HG02623 (cell line): ENCODE data around the gene CNNM4.

Source experiments
- ATAC-seq: cut with Tn5 transposase; IDR thresholded peaks from one replicate; pipeline ENCODE4 v1.9.1; 2021; ENCODE audit warnings: moderate library complexity; ENCODE audit not compliant: unreplicated experiment

Gene CNNM4

DNA sequence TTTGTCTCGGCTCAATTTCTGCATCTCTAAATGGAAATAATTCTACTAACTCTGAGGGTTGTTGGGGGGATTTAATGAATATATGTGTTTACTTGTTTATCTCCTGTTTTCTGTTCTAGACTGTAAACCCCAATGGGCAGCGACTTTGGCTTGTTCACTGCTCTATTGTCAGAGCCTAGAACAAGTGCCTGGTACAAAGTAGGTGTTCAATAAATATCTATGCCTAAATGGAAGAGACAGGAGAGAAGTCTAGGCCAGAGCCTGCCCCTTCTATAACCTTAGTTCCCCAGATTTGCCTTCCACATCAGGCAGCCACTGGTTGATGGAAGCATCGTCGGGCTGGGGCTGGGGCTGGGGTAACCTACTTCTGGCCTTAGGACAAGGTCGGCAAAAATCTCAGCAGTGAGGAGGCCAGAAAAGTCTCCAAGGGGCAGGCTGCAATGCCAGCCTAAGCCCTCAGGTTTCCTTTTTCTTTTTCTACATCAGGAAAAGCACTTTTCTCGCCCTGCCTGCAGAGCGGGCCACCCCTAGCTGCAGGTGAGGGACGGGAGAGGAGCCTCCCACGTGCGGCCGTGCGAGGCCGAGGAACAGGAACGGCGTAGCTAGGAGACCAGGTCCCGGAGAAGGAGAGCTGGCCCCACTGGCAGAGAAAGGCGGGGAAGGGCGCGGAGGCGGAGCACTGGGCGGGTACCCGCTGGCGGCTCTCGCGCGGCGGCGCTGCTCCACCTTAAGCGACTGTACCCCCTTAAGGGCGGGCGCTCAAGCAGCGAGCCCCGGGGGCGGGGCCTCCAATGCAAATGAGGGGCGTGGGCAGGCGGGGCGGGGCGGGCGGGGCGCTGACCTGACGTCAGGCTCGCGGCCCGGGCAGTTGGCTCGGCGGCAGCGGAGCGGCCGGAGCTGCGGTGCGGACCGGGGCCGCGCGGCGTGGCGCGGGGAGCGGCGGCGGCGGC, at the start of gene CNNM4:
TSS of gene CNNM4 (plus strand) at position 867 of the 950 bp plus-strand sequence. CDS start 98 bp downstream, outside the sequence.
- ATAC-seq, result peak; percentile 78

- no peak for ATAC-seq
Observed at GRCh38 chr2:96710985-96711384, 49.7 kb upstream of the CNNM4 start.

DNA sequence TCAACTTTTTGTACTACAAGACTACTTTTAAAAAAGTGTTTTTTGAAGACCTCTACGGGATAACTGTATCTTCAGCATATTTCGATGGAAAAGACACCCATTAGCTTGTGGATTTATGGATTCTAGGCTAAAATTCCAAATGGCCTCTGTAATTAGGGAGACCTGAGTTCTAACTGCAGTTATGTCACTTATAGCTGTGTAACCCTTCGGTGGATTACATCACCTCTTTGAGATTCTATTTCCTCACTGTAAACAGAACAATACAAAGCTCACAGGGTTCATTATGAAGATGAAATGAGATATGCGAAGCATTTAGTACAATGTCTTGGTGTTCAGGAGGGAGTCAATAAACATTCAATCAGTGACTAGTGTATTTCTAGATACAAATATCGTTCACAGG, 45.0 kb upstream of the CNNM4 start:
- no peak for ATAC-seq

GRCh38 chr2:96716388-96716787, 44.3 kb upstream of the CNNM4 start:
- no peak for ATAC-seq

DNA sequence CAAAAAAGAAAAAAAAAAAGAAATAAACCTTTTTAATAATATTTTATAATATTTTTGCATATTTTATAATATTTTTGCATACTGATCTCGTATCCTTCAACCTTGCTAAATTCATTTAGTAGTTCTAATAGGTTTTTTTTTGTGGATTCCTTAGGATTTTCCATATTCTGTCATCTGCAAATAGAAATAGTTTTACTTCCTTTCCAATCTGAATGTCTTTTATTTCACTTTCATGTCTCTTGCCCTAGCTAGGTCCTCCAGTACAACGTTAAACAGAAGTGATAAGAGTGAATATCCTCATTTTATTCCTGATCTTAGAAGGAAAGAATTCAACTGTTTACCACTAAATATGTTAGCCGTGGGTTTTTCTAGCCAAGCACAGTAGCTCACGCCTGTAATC, 34.6 kb upstream of the CNNM4 start:
- ATAC-seq, result no peak

DNA sequence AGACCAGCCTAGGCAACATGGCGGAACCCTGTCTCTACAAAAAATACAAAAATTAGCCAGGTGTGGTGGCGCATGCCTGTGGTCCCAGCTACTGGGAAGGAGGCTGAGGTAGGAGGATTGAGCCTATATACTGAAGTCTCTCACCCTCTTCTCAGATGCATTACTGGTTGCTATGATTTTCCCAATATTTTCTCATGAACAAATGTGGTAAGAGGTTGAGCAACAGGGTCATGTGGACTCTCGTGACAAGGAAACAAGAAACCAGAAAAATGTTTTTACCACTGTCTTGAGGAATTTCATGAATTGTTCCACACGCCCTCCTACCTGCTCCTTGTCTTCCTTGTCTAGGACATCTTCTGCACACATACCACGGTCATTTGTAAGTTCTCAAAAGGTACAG, 33.3 kb upstream of the CNNM4 start:
- no peak for ATAC-seq

- ATAC-seq, result no peak
Observed at GRCh38 chr2:96729748-96730147, 31.0 kb upstream of the CNNM4 start.

DNA sequence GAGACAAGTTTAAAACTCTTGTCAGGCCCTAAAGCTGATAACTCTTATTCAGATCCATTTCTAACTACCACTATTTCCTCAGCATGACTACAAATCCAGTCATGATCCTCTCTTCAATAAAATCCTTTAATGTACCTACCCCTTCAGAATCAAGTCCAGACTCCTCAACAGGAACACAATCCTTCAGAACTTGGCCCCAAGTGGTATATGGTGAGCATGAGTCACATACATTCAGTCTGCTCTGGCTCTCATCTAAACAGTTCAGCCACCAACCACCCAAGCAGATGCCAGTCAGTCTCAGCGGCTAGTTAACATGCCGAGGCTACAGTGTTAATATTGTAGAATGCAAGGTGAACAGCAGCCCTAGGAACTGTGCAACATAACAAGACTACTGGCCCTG, 30.5 kb upstream of the CNNM4 start:
- no peak for ATAC-seq

DNA sequence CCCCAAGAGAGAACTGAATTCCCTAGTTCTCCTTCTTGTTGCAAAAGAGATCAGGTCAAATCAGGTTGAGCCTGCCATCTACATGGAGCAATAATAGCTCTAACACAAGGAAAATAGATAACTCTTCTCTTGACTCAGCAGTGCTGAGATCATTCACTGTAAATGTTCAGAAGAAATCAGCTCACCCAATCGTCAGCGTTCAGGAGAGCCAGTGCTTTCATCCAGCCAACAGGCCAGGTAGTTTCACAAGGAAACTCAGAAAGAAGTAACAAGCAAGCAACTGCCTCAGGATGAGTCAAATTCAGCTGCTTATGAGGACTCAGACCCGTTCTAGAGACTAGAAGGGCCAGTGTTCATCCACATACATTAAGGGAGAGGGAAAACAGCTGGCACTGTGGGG, 26.8 kb upstream of the CNNM4 start:
- ATAC-seq, result no peak

DNA sequence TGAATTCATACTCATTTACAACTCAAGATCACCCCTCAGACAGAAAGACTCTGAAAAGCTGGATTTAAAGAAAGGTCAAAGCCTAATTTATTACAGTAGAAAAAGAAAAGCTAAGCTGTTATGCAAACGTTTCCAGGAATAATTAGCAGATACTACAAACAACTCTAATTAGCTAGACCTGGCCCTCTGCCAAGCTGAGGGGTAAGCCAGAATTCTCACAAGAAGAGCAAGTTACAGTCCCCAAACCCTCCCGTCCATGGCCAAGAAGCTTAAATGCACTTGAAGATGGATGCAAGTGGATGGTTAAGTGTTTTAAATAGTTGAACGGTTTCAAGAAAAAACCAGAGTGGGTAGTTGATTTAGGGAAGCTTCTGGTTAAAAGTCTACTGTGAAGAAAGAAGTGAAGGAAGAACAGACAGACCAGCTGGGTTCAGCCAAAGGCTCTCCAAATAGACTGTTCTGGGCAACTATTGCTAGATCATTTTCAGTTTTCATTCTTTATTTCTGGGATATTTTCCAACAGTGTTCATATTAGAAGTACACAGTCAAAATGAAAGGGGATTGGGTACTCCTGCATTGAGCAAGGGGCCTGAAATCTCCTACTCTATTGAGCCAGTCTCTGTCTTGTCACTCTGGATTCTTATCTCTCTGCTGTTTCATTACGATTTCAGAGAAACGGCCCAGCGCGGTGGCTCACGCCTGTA, 25.7 kb upstream of the CNNM4 start:
- no peak for ATAC-seq

- no peak for ATAC-seq
Observed at GRCh38 chr2:96737251-96737650, 23.5 kb upstream of the CNNM4 start.

DNA sequence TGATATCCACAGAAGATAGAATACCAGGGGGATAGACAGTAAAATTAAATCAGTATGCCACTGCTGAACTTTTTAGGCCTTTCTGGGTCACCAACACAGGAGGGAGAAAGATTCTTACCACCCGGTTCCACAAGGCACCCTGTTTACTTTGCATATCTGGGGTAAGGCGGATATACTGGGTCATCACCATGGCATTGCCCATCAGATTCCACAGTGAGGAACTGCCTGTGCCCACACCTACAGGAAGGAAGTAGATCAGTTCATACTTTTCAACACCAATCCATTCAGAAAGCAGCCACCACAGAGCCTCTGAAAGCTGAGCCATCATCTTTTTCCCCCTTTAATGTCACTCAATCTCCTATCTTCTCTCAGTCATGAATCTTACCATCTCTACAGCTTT, 22.9 kb upstream of the CNNM4 start:
- ATAC-seq, result no peak

- no peak for ATAC-seq
Observed at GRCh38 chr2:96739076-96739632, 21.5 kb upstream of the CNNM4 start.

DNA sequence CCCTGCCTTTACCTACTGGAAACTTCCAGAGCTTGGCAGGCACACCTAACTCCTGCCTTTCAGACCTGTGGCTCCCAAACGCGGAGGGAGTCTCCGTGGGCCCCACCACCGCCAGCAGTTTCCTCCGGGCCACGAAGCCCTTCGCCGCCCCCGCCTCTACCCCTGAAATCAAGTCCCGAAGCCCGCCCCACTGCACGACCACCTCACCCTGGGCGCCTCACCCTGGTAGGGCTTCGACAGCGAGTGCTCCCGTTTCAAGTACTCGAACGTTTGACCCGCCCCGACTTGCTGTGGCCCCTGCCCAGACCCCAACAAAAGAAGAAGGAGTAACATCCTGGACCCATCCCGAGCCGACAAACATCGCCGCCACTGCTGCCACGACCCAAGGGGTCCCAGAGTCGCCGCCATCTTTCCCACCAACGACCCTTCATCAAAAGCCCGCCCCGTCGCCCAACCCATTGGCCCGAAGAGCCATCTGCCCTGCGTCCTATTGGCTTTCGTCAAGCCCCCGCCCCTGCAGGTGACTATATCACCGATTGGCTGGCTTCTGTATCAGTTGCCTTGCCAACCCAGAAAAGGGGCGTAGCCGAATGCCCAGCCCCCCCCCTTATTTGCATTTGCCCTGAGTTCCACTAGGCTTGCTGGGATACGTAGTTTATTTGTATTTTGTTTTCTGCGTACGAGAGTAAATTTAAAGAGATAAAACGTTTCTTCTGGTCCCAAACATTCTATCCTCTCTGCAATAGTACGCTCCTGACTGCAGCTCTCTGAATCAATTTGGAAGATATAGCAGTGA, 20.9 kb upstream of the CNNM4 start, which contains the start of gene LMAN2L:
TSS of gene LMAN2L (minus strand) at position 432 of the 796 bp plus-strand sequence. CDS start at position 408, 24 bp downstream.
- peak; percentile 98 for ATAC-seq

DNA sequence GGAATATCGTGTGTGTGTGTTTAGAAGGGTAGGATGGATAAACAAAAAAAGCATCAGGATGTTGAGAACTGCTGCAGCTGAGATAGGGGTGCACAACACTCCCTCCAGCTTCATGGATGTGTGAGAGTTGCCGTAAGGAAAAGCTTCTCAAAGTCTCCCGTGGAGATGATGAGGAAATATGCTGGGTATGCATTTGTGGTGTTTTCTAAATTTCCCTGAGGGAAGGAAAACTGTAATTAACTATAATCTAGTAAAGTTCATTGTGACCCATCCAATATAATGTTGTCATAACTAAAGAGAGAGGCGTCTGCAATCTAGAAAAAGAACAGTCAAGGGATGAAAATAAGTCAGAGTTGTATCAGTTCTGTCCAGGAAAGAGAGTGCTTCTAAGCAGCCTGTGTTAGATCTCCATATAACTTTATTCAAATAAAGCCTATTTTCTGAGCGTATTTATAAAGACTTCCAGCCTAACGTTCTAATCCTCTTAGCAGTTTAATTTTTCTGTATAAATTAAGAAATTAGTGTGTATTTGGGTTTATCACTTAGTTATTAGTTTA, 13.6 kb upstream of the CNNM4 start:
- ATAC-seq, result no peak

- no peak for ATAC-seq
Observed at GRCh38 chr2:96751800-96752199, 8.9 kb upstream of the CNNM4 start.

DNA sequence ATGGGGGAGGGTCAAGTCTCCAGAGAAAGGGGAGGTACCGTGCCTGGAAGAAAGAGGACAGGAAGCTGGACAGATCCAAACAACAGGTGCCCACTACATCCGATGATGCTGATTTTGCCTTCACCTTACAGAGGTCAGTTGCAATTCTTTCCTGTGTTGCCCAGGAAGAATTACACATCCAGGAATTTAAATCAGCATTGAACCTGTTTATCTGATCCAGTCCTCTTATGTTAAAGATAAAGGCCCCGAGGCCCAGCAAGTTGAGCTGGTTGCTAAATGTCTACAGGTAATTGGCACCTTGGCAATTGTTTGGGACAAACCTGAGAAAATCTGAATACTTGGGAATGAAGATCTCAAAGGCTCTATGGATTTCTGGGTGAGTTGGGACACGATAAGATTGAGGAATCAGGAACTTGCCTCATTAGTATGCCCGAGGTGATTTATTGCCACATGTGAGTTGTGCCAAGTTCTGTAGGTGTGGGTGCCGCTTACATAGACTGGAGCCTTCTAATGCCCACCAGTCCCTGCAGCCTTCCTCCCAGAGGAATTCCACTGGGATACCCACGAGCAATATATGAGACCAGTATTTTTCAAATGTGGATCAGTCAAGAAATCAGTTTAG, 6.9 kb upstream of the CNNM4 start:
- ATAC-seq, result no peak

GRCh38 chr2:96754317-96754716, 6.4 kb upstream of the CNNM4 start:
- no peak for ATAC-seq

DNA sequence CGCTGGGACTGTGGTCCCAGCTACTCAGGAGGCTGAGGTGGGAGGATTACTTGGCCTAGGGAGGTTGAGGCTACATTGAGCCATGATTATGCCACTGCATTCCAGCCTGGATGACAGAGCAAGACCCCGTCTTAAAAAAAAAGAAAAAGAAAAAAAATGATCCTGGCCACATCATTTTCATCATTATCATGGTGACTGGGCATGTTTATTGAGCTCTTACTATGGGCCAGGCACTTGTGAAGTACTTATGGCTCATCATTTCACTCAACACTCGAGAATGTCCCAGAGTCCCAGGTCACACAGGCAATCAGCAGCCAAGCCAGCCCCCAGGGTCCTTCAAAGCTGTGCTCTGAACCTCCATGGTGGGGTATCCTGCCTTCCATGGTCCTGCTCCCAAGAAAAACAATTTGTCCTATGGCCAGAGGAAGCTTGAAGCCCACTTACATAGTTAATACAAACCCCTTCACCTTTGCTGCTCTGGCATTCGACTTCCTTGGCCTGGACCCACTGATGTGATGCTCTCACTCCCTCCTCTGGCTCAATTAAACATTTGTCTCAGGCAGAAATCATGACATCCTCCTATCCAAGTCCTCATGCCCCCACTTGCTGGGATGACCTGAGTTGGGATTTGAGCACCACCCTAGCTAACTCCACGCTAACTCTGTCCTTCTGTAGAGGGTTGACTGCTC, 3.8 kb upstream of the CNNM4 start:
- ATAC-seq, result no peak

- no peak for ATAC-seq
Observed at GRCh38 chr2:96757477-96757860, 3.2 kb upstream of the CNNM4 start.
